Activated T-helper 2 cell treated with anti-CD3 and anti-CD28 coated beads, Interferon-gamma antibody, Interleukin-2, Interleukin-4, amounts not matched to agents 10 μg/mL and 5 μg/mL and 100 μg/mL, durations not matched to agents 14 hours and 24 hours and 36 hours (primary cell): Measurements from ENCODE around the gene RNF32. TPM values are rescaled to one million over a fixed set of nuclear protein-coding genes. Genes with fewer than 3 reads are reported as not detected.

Experiments
- DNase-seq: peaks from one replicate; pipeline ENCODE4 v3.0.0; 2021; ENCODE audit warnings: low spot score
- H3K27ac Mint-ChIP-seq: one replicate; pipeline ENCODE4 v1.8.0; 2021; ENCODE audit warnings: mixed read lengths
- H3K27me3 Mint-ChIP-seq: one replicate; pipeline ENCODE4 v1.8.0; 2021; ENCODE audit warnings: low read depth, mixed read lengths
- H3K36me3 Mint-ChIP-seq: one replicate; pipeline ENCODE4 v1.8.0; 2021; ENCODE audit warnings: low read depth, mixed read lengths
- H3K4me1 Mint-ChIP-seq: one replicate; pipeline ENCODE4 v1.8.0; 2021; ENCODE audit warnings: low read depth, mixed read lengths
- H3K4me3 Mint-ChIP-seq: one replicate; pipeline ENCODE4 v1.8.0; 2021; ENCODE audit warnings: low read depth, mild to moderate bottlenecking, moderate library complexity, mixed read lengths
- H3K9me3 Mint-ChIP-seq: one replicate; pipeline ENCODE4 v1.8.0; 2021; ENCODE audit warnings: mixed read lengths
- intact Hi-C: fragments of 100-400 bp; cut with micrococcal nuclease; formaldehyde crosslinking; loops from one replicate; pipeline ENCODE4 v1.15.1; 2023
- total RNA-seq: library from RNA; stranded (reverse); gene quantifications from 2 replicates; pipeline ENCODE4 v1.2.3, GENCODE V29; 2022

The RNF32 gene
- total RNA-seq = 2.9 and 3.4 TPM in 2 replicates

DNA sequence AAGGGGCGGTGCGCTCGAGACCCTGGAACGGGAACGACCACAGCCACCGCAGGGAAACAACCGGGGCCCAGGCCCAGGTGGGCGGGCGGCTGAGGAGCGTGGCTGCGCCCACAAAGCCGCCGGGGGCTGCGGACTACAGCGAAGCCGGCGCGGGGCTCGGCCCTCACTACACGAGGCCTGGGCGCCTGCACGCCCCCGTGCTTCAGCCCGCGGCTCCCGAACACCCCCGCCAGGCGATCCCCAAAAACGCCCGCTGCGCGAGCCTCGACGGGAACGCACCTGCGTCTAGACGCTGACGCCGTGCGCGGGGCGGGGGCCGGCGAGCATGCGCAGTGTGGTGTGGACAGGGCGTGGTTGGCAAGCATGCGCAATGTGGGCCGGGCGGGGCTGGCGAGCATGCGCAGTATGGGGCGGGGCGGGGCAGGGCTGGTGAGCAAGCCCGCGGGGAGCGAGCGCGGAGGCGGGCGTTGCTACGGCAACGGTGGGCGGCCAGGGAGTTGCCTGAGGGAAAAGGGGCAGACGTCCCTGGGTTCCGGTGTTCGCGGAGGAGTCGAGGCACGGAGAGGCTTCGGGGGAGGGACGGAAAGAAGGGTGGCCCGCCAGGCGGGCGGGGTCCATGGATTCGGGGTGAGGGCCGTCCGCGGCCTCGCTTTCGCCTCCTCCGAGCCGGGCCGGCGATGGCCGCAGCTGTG is at the start of gene RNF32:
Gene RNF32 (plus strand): TSS at position 518 of the 692 bp plus-strand sequence. CDS start 3,104 bp downstream, outside the sequence.
- peaks cover 36% of the 10 kb centered on the region for H3K4me1 Mint-ChIP-seq
- DNase-seq = peak; percentile 95
- intact Hi-C loops = loop anchor here (1.0 to 2.0 kb wide), 6 partner anchors 15 to 836 kb away; partner anchors contain the start of gene LMBR1
- H3K9me3 Mint-ChIP-seq = peaks cover 4% of the 10 kb centered on the region
- H3K27me3 Mint-ChIP-seq = no peaks in the 10 kb centered on the region
- peak within 1 kb of the TSS; percentile 97 for H3K4me3 Mint-ChIP-seq
- peaks cover 34% of the 10 kb centered on the region for H3K36me3 Mint-ChIP-seq
- H3K27ac Mint-ChIP-seq = peak within 1 kb of the TSS; percentile 100

DNA sequence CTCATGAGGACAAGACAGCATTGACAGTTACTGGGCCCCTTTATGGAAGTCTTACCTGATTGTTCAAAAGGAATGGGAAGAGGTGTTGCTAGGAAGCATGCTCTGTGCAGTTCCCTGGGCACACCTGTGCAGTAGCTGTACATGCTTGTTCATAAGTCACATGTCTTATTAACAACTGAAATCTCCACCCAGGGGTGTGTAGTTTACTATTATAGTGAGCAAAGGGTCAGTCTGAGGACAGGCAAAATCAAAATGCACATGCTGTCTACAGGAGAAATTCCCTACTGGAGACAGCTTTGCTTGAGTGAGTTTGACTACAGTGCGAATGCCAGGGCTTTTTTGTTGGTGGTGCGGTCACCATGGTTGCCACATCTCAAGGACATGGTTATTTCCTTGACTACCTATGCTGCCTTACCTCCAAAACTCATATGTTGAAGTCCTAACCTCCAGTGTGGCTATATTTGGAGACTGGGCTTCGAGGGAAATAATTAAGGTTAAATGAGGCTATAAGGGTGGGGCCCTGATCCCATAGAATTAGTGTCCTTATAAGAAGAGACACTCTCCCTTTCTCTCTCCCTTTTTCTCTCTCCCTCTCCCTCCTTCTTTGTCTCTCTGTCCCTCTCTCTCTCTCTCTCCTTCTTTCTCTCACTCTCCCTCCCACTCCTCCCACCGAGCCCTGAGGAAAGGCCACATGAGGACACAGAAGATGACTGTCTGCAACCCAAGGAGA is 48.3 kb upstream of the RNF32 start:
- H3K27me3 Mint-ChIP-seq = peaks cover 14% of the 10 kb centered on the region
- H3K27ac Mint-ChIP-seq = no peak overlapping the region
- intact Hi-C loops = no loop called here
- peaks cover 29% of the 10 kb centered on the region for H3K9me3 Mint-ChIP-seq
- no peak overlapping the region for H3K4me3 Mint-ChIP-seq
- peaks cover under 1% of the 10 kb centered on the region for H3K36me3 Mint-ChIP-seq
- H3K4me1 Mint-ChIP-seq = no peaks in the 10 kb centered on the region
- DNase-seq = no peak

DNA sequence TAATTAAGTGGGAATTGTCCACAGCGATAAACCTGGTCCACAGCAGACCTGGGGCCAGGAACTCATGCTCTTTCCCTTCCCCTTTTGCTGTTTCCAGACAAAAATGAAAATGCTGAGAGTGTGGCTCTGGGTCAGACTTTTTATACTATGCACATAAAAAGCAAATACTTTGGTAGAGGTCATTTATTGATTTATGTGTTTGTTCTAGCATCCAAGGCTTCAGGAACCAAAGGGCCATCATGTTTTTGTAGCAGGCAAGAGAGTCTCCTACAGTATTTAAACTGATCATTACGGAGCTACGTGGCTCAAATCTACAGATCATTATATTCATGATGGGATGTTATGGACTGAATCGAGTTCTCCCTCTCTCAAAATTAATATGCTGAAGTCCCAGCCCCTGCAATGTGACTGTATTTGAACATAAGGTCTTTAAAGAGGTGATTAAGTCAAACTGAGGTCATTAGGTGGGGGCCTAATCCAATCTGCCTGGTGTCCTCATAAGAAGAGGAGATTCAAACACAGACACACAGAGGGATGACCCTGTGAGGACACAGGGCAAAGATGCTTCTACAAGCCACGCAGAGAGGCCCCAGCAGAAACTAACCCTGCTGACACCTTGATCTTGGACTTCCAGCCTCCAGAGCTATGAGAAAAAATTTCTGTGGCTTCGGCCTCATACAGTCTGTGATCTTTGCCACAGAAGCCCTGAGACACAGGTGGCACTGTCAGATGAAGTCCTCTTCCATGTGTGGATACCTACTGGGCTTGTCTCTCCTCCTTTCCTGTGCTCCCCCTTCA is 46.1 kb upstream of the RNF32 start:
- Mint-ChIP-seq H3K27ac (no peak overlapping the region), H3K27me3 (peaks cover 18% of the 10 kb centered on the region), H3K36me3 (peaks cover 7% of the 10 kb centered on the region), H3K4me1 (no peaks in the 10 kb centered on the region), H3K9me3 (peaks cover 37% of the 10 kb centered on the region), H3K4me3 (no peak overlapping the region)
- intact Hi-C loops = no loop called here
- DNase-seq = no peak

DNA sequence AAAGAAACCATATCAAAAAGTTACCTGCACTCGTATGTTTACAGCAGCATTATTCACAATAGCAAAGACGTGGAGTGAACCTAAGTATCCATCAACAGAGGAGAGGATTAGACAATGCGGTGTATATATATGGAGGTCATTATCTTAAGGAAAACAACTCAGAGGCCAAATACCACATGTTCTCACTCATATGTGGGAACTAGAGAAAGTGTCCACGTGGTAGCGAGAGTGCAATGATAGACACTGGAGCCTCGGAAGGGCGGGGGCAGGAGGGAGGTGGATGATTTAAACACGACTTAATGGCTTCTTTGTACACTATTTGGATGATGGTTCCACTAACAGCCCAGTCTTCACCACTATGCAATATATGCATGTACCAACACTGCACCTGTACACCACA is 40.1 kb upstream of the RNF32 start:
- Mint-ChIP-seq H3K27me3 (peaks cover 24% of the 10 kb centered on the region), H3K4me3 (no peak overlapping the region), H3K27ac (no peak overlapping the region), H3K36me3 (peaks cover 7% of the 10 kb centered on the region), H3K4me1 (no peaks in the 10 kb centered on the region), H3K9me3 (peaks cover 8% of the 10 kb centered on the region)
- DNase-seq = no peak
- intact Hi-C loops = no loop called here

DNA sequence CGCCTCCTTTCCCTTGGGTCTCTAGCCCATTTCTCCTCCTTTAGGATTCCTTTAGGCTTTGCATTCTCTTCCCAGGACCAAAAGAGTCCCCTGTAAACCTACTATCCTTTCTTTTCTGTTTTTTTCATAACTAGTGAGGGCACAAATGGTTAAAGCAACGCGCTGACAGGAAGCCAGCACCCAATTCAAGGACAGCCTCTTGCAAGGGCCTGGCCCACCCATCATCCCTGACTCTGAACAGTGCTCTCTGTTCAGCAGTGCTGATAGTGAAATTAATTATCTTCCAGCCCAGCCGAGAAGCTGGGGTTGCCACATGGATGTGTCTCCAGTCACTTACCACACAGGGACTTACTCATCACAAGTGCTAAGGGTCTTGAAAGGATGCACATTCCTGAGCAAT is 38.3 kb upstream of the RNF32 start:
- peaks cover 7% of the 10 kb centered on the region for H3K36me3 Mint-ChIP-seq
- no peaks in the 10 kb centered on the region for H3K4me1 Mint-ChIP-seq
- H3K9me3 Mint-ChIP-seq = peaks cover 8% of the 10 kb centered on the region

DNA sequence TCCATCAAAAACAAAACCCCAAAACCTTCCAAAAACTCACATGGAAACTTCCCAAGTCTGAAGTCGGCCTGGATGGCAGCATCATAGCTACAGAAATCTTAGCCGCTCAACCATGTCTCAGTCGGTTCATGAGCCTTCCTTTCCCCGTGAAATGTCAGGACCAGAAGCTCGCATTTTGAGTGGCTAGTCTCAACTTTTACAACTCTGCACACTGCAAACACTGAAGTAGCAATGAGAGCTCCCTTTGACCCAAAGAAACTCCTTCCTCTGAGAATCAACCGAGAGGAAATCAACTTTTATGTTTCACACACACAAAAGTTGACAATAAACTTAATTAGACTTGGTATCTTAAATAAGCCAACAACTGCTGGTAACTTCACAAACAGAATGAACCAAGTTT is 37.6 kb upstream of the RNF32 start:
- no peak overlapping the region for H3K4me3 Mint-ChIP-seq
- H3K9me3 Mint-ChIP-seq = peaks cover 6% of the 10 kb centered on the region
- DNase-seq = no peak
- peaks cover 7% of the 10 kb centered on the region for H3K36me3 Mint-ChIP-seq
- intact Hi-C loops = no loop called here
- H3K27me3 Mint-ChIP-seq = peaks cover 27% of the 10 kb centered on the region
- no peaks in the 10 kb centered on the region for H3K4me1 Mint-ChIP-seq
- no peak overlapping the region for H3K27ac Mint-ChIP-seq

More for the DNA sequence above, 38.3 kb upstream of the RNF32 start:
- Mint-ChIP-seq H3K27me3 (peaks cover 29% of the 10 kb centered on the region), H3K27ac (no peak overlapping the region), H3K4me3 (no peak overlapping the region)
- no peak for DNase-seq
- intact Hi-C loops = no loop called here

DNA sequence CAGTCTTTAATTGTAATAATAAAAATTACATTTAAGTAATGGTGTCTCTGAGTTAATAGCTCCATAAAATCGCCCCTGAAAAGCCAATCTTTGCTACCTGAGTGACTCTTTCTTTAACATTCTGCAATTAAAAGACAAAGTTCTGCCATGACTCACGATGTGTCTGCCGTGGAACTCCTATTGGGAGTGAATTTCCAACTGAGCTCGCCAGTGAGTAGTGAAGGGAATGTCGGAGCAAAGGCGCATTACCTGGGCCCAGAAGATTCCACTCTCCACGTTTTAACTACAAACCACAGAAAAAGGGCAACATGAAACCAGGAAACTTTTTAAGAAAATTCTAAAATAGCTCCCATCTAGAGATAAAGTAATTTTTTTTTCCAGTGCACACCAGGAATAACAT is 36.9 kb upstream of the RNF32 start:
- DNase-seq = no peak
- intact Hi-C loops = no loop called here
- H3K9me3 Mint-ChIP-seq = peaks cover under 1% of the 10 kb centered on the region
- H3K27ac Mint-ChIP-seq = no peak overlapping the region
- peaks cover 21% of the 10 kb centered on the region for H3K27me3 Mint-ChIP-seq
- no peak overlapping the region for H3K4me3 Mint-ChIP-seq
- peaks cover 3% of the 10 kb centered on the region for H3K36me3 Mint-ChIP-seq
- H3K4me1 Mint-ChIP-seq = peaks cover under 1% of the 10 kb centered on the region

DNA sequence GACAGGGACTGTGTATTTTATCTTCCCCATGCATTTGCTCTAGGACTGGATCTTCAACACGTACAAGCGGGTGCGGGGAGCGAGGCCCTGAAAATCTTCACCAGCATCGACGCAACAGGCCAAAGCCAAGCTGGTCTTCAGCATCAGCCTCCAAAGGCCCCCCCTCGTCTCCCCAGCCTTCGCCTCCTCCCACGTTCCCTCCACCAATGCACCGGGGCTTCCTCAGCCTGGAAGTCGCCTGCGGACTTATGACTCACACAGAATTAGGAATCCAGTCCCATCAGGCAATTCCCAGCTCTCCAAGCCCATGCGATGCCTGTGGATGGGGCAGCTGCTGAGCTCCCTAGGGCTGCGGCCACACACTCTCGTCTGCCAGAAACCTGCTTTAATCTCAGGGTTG is 36.3 kb upstream of the RNF32 start:
- intact Hi-C loops = no loop called here
- Mint-ChIP-seq H3K4me1 (peaks cover 5% of the 10 kb centered on the region), H3K27me3 (peaks cover 25% of the 10 kb centered on the region), H3K36me3 (no peaks in the 10 kb centered on the region), H3K4me3 (no peak overlapping the region), H3K27ac (no peak overlapping the region), H3K9me3 (no peaks in the 10 kb centered on the region)
- DNase-seq = no peak

DNA sequence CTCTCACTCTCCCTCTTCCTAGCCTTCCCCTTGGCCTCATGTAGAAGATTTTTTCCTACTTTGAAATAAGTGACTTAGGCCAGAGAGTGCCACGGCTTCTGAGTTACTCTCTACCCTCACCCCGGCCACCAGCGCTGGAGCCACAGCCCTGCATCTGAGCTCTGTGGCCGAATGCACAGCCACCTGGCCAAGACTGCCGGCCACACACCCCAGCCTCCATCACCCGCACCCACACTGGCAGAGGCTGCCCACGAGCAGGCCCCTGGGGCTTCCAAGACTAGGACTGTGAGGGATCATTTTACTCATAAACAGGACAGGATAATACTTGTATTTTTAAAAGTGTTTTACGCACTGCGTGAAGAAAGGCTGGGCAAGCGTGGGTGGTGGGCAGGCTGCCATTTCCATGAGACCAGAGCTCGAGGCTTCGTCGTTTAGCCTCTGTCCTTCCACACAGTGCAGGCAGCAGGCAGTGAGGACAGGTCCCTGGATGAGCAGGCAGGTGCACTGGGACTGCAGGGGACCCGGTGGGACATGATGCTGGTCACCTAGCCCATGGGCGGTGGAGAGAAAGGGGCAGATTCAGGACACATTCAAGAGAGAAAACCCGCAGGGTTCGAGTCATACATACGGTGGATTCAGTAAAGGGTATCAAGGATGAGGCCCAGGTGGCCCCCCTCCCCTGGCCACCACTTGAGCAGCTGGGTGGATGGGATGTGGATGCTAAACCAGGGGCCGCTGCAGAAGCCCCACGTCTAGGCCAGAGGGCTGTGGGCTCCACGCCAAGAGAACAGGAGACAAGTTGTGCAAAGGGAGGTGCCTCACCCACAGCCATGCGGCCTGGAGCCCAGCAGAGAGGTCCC is 35.5 kb upstream of the RNF32 start:
- Mint-ChIP-seq H3K4me3 (no peak overlapping the region), H3K27me3 (peaks cover 31% of the 10 kb centered on the region), H3K4me1 (peaks cover 5% of the 10 kb centered on the region), H3K27ac (no peak overlapping the region), H3K9me3 (no peaks in the 10 kb centered on the region), H3K36me3 (no peaks in the 10 kb centered on the region)
- no peak for DNase-seq
- intact Hi-C loops = no loop called here

DNA sequence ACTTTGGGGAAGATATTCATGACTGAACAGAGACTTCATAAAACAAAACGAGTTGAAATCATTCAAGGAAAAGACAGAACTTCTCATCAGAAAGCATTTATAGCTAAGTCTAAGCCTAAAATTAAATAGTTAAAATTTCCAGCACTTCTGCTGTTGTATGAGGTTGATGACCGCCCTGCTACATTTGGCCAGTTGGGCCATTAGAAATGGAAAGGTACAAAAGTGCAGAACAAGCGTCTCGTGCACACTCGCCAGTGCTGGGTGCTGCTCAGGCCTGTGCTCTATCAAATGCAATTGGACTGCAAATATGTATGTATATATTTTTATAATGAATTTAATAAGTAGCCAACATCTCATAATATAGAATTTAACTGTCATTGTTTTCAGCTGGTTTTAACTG is 34.4 kb upstream of the RNF32 start:
- Mint-ChIP-seq H3K9me3 (no peaks in the 10 kb centered on the region), H3K27me3 (peaks cover 35% of the 10 kb centered on the region), H3K27ac (no peak overlapping the region), H3K4me3 (peak overlapping the region; percentile 21), H3K4me1 (peaks cover 10% of the 10 kb centered on the region), H3K36me3 (no peaks in the 10 kb centered on the region)
- DNase-seq = no peak
- intact Hi-C loops = no loop called here

DNA sequence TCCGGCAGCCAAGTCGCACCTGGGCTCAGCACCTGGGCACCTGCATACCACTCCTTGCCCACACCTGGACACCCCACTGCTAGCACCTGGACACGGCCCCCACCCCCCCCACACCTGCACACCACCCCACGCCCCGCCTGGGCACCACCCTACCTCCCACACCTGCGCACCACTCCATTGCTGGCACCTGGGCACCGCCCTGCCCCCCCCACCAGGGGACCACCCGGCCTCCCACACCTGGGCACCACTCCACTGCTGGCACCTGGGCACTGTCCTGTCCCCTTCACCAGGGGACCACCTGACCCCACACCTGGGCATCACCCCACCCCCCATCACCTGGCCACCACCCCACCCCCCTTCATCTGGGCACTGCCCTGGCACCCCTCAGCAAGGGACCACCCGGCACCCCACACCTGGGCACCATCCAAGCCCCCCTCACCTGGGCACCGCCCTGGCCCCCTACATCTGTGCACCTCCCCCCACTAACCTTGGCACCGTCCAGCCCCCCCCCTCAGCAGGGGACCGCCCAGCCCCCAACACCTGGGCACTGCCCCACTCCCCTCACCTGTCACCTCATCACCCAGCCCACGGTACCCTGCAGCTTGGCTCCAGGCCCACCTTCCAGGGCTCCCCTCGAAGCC is 33.8 kb upstream of the RNF32 start:
- H3K9me3 Mint-ChIP-seq = no peaks in the 10 kb centered on the region
- H3K27ac Mint-ChIP-seq = no peak overlapping the region
- H3K27me3 Mint-ChIP-seq = peaks cover 35% of the 10 kb centered on the region
- intact Hi-C loops = no loop called here
- H3K36me3 Mint-ChIP-seq = no peaks in the 10 kb centered on the region
- H3K4me3 Mint-ChIP-seq = no peak overlapping the region
- DNase-seq = no peak
- peaks cover 10% of the 10 kb centered on the region for H3K4me1 Mint-ChIP-seq
